Tibial nerve (tissue), 4 donors: Measurements from ENCODE around the gene ARRB1.

Experiments
- CTCF ChIP-seq, 5 experiments: fragments of 200-600 bp in 3 of 5; fragments of 450-650 bp in 2 of 5; sonication (generic) in 3 of 5; IDR thresholded peaks; one replicate each; pipeline ENCODE4 v1.5.1; 2016 to 2019; ENCODE audit warnings: antibody characterized with exemption in 5 of 5, mild to moderate bottlenecking in 3 of 5, moderate library complexity in 2 of 5
- EP300 ChIP-seq, 2 donors: sonication (generic); formaldehyde crosslinking; IDR thresholded peaks; one replicate each; pipeline ENCODE4 v1.6.1; 2017; ENCODE audit warnings: antibody characterized with exemption in 2 of 2, mild to moderate bottlenecking in 1 of 2
- POLR2A ChIP-seq, 2 donors: fragments of 450-650 bp; IDR thresholded peaks; one replicate each; pipeline ENCODE4 v1.6.1; 2017; ENCODE audit warnings: antibody characterized with exemption in 2 of 2, mild to moderate bottlenecking in 2 of 2, moderate library complexity in 2 of 2

GRCh38 chr11:75314771-75315438 lies 36.6 kb downstream of the ARRB1 start:
- TF ChIP-seq CTCF (IDR thresholded peaks at IDR 0.05), result no peak
- no peak for TF ChIP-seq EP300 (IDR thresholded peaks at IDR 0.05)
- no peak for TF ChIP-seq POLR2A (IDR thresholded peaks at IDR 0.05)
